HepG2 (cell line): ENCODE results near the gene CSNK2B.

Source experiments
- JUN ChIP-seq: sonication (generic); formaldehyde crosslinking; IDR thresholded peaks from 2 replicates; pipeline ENCODE4 v1.4.0; 2020; ENCODE audit warnings: mild to moderate bottlenecking, missing genetic modification reagents
- KDM1A ChIP-seq: IDR thresholded peaks from 2 replicates; pipeline ENCODE4 v1.6.1; 2016; ENCODE audit warnings: missing compliant biosample characterization
- POLR2A ChIP-seq, 2 experiments: IDR thresholded peaks; 2 replicates each; pipeline ENCODE4 v1.6.1; 2011; ENCODE audit warnings: low read depth in 2 of 2, low read length in 2 of 2, mild to moderate bottlenecking in 1 of 2, moderate library complexity in 1 of 2; ENCODE audit not compliant: insufficient read depth in 1 of 2
- POLR2AphosphoS5 ChIP-seq: IDR thresholded peaks from 2 replicates; pipeline ENCODE4 v1.6.1; 2012; ENCODE audit warnings: low read depth, low read length
- RBM39 ChIP-seq: fragments of 200-400 bp; formaldehyde crosslinking; IDR thresholded peaks from one replicate; pipeline ENCODE4 v1.6.1; 2018; ENCODE audit warnings: antibody characterized with exemption, mild to moderate bottlenecking, low read depth, low read length; ENCODE audit not compliant: poor library complexity, severe bottlenecking
- ZNF562 ChIP-seq: sonication (generic); formaldehyde crosslinking; IDR thresholded peaks from 2 replicates; pipeline ENCODE4 v1.8.0; 2022; ENCODE audit warnings: missing genetic modification reagents, borderline replicate concordance
- TF ChIP-seq, protein P1 (sequence below): sonication (generic); formaldehyde crosslinking; IDR thresholded peaks from 2 replicates; pipeline ENCODE4 v1.5.0; 2020; ENCODE audit warnings: mild to moderate bottlenecking, missing genetic modification reagents, moderate library complexity
- TF ChIP-seq, protein P2 (sequence below): sonication (generic); formaldehyde crosslinking; IDR thresholded peaks from 2 replicates; pipeline ENCODE4 v1.4.0; 2020; ENCODE audit warnings: missing genetic modification reagents

DNA sequence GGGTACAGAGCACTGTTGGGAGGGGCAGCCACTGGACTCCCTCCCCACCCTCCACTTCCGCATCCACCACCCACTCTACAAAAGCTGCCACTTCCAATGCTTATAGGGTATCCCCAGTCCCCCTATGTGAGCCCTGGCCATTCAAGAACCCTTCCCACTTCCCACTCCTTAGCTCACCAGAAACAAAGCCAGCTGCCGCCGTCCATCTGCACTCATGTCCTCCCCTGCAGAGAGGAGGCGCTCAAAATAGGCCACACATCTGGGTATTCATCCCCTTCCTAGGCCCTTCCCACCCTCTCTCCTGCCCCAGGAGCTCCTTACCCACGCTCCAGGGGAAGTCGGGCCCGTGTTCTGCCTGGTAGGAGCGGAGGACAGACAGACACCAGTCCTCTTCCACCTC, 21.4 kb downstream of the CSNK2B start:
- TF ChIP-seq JUN (CRISPR knock-in tag) (no peak), POLR2A (IDR thresholded peaks at IDR 0.05; ENCODE audit: insufficient read depth in 1 of 2, low read depth in 2 of 2, low read length in 2 of 2) (no peak; a peak in 1 of 4 replicates), KDM1A (CRISPR knock-in tag) (no peak), ZNF562 (CRISPR knock-in tag) (no peak), RBM39 (no peak), POLR2AphosphoS5 (no peak)
- TF ChIP-seq, protein P1, sequence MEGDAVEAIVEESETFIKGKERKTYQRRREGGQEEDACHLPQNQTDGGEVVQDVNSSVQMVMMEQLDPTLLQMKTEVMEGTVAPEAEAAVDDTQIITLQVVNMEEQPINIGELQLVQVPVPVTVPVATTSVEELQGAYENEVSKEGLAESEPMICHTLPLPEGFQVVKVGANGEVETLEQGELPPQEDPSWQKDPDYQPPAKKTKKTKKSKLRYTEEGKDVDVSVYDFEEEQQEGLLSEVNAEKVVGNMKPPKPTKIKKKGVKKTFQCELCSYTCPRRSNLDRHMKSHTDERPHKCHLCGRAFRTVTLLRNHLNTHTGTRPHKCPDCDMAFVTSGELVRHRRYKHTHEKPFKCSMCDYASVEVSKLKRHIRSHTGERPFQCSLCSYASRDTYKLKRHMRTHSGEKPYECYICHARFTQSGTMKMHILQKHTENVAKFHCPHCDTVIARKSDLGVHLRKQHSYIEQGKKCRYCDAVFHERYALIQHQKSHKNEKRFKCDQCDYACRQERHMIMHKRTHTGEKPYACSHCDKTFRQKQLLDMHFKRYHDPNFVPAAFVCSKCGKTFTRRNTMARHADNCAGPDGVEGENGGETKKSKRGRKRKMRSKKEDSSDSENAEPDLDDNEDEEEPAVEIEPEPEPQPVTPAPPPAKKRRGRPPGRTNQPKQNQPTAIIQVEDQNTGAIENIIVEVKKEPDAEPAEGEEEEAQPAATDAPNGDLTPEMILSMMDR: no peak
- TF ChIP-seq, protein P2, sequence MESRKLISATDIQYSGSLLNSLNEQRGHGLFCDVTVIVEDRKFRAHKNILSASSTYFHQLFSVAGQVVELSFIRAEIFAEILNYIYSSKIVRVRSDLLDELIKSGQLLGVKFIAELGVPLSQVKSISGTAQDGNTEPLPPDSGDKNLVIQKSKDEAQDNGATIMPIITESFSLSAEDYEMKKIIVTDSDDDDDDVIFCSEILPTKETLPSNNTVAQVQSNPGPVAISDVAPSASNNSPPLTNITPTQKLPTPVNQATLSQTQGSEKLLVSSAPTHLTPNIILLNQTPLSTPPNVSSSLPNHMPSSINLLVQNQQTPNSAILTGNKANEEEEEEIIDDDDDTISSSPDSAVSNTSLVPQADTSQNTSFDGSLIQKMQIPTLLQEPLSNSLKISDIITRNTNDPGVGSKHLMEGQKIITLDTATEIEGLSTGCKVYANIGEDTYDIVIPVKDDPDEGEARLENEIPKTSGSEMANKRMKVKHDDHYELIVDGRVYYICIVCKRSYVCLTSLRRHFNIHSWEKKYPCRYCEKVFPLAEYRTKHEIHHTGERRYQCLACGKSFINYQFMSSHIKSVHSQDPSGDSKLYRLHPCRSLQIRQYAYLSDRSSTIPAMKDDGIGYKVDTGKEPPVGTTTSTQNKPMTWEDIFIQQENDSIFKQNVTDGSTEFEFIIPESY (CRISPR knock-in tag): no peak
